Activated T-helper 9 cell treated with anti-CD3 and anti-CD28 coated beads, Interleukin-2, amount 50 U/mL, for 16 hours (primary cell): Measurements from ENCODE around the gene SCO1.
"Not testable (repeated sequence)": the region's sequence is repeated elsewhere in the genome, so short reads cannot be mapped to it uniquely, and the experiment has no call there.

ENCODE experiments used
- DNase-seq: peaks from one replicate; pipeline ENCODE4 v3.0.0-alpha.2; 2020; ENCODE audit warnings: low read depth

The SCO1 gene

DNA sequence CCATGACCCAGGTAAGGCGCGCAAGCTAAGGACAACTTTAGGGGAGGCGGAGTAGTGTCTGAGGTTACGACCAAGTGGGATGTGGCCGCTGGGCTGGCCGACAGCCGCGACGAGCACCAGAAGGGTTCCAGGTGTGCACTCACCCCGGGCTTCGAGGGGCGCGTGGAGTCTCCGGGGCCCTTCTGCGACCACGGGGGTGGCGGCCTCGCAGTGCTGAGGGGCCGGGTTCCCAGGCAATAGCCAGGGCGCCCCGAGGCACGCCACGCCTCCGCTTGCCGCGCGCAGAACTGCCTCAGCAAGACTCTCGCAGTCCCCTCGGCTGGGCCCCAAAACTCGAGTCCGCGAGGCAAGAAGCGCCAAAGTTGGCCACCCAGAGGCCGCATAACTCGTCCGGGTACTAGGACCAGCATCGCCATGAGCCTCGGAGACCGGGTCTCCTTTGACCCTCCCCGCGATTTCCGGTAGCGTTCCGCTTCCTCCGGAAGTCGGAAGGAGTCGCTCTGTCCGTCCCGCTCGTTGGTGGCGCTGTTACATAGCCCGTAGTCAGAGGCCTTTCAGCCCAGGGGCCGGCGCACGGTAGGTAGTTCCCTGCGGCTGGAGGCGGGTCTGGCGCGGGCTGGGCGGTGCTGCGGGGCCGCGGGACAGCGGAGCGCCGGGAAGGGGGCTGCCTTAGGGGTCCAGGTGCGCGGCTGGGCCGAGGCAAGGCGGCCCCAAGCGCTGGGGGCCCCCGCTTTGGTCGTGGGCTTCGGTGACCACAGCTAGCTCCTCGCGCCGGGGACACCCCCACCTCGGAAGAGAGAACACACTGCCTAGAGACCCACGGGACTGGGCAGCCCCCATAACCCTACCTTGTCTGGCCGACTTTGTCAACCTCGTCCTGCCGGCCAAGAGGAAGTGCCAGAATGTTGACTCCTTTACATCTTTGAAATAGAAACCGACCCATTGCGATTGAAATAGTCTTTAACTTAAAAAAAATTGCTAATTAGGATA is at the start of gene SCO1, which contains the start of gene ADPRM:
Gene SCO1 (minus strand): TSS at position 442 of the 990 bp plus-strand sequence. CDS start 26 bp downstream, at position 416.
Gene ADPRM (plus strand): TSS at position 503 of the 990 bp plus-strand sequence. CDS start 7,333 bp downstream, outside the sequence.
- peak; percentile 87 for DNase-seq

GRCh38 chr17:10745231-10745630 is 47.9 kb upstream of the SCO1 start:
- no peak for DNase-seq

DNA sequence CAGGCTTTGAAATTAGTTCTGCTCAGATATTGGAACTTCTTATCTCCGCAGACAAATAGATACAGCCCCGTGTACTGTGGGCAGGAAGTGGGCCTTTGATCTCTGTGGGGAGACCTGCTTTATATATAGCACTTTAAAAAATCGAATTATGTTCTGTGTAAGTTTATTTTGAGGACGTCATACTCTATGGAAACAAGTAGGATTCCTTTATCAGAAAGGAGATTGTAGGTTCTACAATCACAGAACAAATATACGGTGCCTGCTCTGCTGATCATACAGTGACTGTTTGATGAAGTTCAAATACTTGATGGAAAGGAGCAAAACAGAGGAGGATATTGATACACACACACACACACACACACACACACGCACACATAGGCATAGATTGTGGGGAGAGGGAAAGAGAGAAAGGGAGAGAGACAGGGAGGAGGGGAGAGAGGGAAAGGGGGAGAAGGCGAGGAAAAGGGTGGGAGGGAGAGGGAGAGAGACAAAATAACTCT is 47.2 kb upstream of the SCO1 start:
- DNase-seq = no peak

- DNase-seq = no peak
Measured at GRCh38 chr17:10743316-10744009, 46.1 kb upstream of the SCO1 start.

GRCh38 chr17:10742431-10742830 is 45.1 kb upstream of the SCO1 start:
- no peak for DNase-seq

DNA sequence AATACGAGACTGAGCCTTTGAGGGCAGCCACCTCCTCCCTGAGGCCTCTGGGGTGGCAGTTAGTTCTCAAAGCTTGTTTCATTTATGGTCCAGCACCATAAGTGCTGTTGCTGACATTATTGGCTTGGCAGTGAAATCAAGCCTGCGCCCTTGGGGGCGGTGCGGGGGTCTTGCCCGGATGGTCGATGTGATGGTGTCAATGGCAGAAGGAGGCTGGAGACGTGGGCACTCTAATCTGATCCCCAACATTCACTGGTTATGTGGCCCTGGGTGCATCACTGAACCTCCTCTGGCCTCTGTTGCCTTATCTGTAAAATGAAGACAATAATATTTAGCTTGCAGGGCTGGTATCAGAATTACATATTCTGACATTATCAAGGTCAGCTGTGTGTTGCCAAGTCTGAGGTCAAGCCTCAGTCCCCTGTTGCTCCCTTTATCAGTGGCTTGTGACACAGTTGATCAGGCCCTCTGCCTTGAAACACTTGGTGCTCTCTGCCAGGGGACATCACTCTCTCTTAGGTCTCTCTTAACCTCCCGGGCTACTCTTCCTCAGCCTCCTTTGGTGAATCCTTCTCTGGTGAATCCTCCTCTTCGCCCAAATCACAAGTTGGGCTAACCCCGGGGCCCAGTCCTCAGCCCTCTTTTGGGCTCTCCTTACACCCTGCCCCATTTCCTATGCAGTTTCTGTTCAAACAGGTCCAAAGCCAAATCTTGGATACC is 44.2 kb upstream of the SCO1 start:
- DNase-seq = no peak

DNA sequence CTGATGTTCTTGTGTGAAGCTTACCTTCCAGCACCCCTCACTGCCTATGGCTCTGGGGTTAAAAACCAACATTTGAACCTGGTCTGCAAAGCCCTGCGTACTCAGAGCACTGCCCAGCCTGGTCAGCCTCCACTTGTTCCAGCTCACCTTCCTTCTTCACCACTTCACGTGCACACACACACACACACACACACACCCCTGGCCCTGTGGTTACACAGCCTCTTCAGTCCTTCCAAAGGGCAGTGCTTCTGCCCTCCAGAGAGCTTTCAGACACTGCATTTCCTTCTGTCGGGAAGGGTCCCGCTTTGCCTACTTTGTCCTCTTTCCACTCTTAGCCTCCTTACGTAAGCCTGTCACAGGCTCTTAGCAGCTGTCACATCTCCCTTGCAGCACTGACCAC is 42.1 kb upstream of the SCO1 start:
- DNase-seq = no peak

- no peak for DNase-seq
Measured at GRCh38 chr17:10738521-10739258, 41.4 kb upstream of the SCO1 start.

DNA sequence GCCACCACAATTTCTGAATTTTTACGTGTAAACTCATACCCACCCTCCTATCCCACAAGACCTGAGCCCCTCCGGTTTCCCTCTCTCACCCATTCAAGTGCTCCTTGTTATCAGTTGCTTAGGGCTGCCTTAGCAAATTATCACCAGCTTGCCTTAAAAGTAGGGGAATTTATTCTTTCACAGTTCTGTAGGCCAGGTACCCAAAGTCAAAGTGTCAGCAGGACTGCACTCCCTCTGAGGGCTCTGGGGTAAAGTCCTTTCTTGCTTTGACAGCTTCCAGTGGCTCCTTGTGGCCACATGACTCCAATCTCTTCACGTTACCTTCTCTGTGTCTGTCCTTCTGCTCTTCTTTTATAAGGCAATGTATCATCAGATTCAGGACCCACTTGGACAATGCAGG is 40.4 kb upstream of the SCO1 start:
- no peak for DNase-seq

DNA sequence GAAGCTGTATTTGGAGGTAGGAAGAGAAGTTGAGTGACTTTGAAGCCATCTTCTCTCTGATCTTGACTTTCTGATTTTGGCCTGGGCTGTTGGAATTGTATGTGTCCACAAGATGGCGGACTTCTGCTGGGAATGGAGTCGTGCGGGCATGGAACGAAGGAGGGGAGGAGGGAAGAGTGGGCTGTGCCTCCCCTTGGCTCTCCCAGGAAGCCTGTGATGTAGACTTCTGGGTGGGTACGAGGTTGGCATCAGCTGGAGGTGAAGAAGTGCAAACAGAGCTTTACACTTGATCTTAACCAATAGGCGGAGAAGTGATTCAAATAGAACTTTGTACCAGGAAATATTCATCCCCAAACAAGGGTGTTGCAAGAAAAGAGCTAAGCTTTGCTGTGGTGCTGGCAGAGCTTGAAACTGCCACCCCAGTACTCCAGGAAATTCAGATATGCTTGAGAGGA is 39.9 kb upstream of the SCO1 start:
- no peak for DNase-seq

- DNase-seq = no peak
Measured at GRCh38 chr17:10735821-10736220, 38.5 kb upstream of the SCO1 start.

GRCh38 chr17:10735251-10735650 is 37.9 kb upstream of the SCO1 start:
- DNase-seq = no peak

- DNase-seq = no peak
Measured at GRCh38 chr17:10733666-10734065, 36.3 kb upstream of the SCO1 start.

- not testable (repeated sequence) for DNase-seq
Measured at GRCh38 chr17:10732121-10732520, 34.8 kb upstream of the SCO1 start.

GRCh38 chr17:10731408-10731879 is 34.1 kb upstream of the SCO1 start:
- no peak for DNase-seq

DNA sequence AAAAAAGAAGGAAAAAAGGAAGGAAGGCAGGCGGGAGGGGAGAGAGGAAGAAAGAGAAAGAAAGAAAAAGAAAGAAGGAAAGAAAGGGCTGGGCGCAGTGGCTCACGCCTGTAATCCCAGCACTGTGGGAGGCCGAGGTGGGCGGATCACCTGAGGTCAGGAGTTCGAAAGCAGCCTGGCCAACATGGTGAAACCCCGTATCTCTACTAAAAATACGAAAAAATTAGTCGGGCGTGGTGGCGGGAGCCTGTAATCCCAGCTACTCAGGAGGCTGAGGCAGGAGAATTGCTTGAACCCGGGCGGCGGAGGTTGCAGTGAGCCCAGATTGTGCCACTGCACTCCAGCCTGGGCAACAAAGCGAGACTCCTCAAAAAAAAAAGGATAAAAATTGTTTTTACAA is 32.9 kb upstream of the SCO1 start:
- not testable (repeated sequence) for DNase-seq

DNA sequence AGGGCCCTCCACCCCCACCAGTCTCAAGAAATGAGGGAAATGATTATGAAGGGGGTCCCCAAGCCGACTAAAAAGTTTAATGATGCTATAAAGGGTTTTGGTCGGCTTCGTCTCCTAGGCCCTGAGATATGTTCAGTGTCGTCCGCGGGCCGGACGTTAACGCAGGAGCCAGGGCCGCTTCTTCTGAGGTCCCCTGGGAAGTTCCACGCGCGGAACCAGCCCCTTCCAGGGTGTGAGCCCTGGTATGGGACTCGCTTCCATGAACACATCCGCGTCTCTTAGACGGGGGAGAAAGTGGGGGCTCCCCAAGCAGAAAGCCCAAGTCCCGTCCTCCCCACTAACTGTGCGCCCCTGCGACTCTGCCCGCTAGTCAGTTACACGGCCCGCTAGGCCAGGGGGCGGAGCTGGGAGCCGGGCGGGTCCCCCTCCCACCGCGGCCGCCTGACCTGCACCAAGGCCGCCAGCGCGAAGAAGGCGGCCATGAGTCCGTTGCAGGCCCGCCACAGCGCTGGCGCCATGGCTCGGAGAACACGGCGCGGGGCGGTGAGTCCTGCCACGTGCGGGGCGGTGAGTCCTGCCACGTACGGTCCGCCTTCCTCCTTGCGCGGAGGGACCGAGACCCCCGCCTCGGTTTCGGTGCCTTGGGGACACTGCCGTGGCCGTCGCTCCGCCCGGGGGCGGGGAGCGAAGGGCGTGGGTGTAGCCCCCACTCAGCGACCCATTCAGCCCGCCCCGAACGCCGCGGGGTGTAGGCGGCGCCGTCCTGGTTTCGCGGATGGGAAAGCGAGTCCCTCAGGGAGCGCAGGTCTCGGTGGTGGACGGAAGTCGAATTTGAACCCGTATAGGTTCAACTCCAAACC is 32.2 kb upstream of the SCO1 start, which contains the start of gene TMEM220:
Gene TMEM220 (minus strand): TSS at position 690 of the 860 bp plus-strand sequence. CDS start 172 bp downstream, at position 518.
- peak; percentile 19 for DNase-seq

DNA sequence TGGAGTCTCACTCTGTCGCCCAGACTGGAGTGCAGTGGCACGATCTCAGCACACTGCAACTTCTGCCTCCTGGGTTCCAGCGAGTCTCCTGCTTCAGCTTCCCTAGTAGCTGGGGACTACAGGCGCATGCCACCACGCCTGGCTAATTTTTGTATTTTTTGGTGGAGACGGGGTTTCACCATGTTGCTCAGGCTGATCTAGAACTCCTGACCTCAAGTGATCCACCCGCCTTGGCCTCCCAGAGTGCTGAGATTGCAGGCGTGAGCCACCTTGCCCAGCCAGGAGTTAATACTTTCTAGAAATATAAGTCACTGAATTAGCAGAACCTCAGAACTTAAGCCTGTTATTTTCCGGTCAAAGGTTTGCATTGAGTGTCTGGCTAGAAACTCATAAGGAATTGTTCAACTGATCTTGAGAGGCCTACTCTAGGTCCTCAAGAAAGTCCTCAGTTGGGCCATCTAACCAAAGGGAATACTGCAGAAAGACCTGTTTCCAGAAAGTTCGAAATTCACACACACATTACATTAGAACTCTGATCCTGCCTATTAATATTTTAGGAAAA is 31.1 kb upstream of the SCO1 start:
- DNase-seq = no peak

GRCh38 chr17:10727192-10727591 is 29.9 kb upstream of the SCO1 start:
- DNase-seq = no peak

DNA sequence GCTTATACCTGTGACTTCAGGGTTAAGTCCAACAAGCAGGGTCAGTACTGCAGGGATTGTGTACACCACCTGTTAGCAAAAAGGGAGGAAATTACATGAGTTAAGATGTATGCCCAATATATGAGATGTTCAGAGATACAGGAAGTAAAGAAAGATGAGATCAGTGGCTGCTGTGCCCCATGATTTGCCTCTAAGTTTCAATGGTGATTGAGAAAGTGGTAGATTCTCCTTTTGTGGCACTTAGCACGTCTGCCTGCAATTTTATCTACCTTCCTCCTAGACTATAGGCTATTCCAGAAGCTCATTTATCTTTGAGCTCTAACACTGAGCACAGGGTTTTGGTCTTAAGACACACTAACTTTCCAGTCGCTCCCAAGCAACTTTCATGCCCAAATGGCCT is 28.9 kb upstream of the SCO1 start:
- no peak for DNase-seq
